Measurements from ENCODE around the gene COL26A1.

Gene COL26A1

GRCh38 chr7:101586078-101586905 is 223.6 kb downstream of the COL26A1 start (continued):
- TF ChIP-seq ZNF280D (tag by site-specific recombination; IDR thresholded peaks at IDR 0.05), result 0 out of 2 replicates have a peak, but pooled peaks have one; percentile 9
- TF ChIP-seq ZFP69B (tag by site-specific recombination; IDR thresholded peaks at IDR 0.05), result 0 out of 2 replicates have a peak, but pooled peaks have one; percentile 10
- TF ChIP-seq SETDB1 (IDR thresholded peaks at IDR 0.05; ENCODE audit: insufficient read length, low read length), result peak; percentile 31
- no peak for TF ChIP-seq KLF1 (tag by site-specific recombination; IDR thresholded peaks at IDR 0.05)
- no peak for TF ChIP-seq ZNF837 (tag by site-specific recombination; IDR thresholded peaks at IDR 0.05)
- peak; percentile 71 for TF ChIP-seq ZBTB17 (tag by site-specific recombination; IDR thresholded peaks at IDR 0.05)
- TF ChIP-seq ZNF610 (tag by site-specific recombination; IDR thresholded peaks at IDR 0.05; ENCODE audit: borderline replicate concordance), result 0 out of 2 replicates have a peak, but pooled peaks have one; percentile 26
- TF ChIP-seq ZBTB8A (tag by site-specific recombination; IDR thresholded peaks at IDR 0.05), result peak; percentile 71; the same call in 1 of the 2 replicates
- peak; percentile 63 for TF ChIP-seq ZNF335 (tag by site-specific recombination; conservative IDR thresholded peaks at IDR 0.05)
- TF ChIP-seq, protein P1, sequence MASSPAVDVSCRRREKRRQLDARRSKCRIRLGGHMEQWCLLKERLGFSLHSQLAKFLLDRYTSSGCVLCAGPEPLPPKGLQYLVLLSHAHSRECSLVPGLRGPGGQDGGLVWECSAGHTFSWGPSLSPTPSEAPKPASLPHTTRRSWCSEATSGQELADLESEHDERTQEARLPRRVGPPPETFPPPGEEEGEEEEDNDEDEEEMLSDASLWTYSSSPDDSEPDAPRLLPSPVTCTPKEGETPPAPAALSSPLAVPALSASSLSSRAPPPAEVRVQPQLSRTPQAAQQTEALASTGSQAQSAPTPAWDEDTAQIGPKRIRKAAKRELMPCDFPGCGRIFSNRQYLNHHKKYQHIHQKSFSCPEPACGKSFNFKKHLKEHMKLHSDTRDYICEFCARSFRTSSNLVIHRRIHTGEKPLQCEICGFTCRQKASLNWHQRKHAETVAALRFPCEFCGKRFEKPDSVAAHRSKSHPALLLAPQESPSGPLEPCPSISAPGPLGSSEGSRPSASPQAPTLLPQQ (tag by site-specific recombination; IDR thresholded peaks at IDR 0.05), result no peak
- TF ChIP-seq ZIC2 (tag by site-specific recombination; IDR thresholded peaks at IDR 0.05), result peak; percentile 96
- TF ChIP-seq ZFHX2 (tag by site-specific recombination; conservative IDR thresholded peaks at IDR 0.05), result peak; percentile 30; the same call in 1 of the 2 replicates
- TF ChIP-seq, protein P2, sequence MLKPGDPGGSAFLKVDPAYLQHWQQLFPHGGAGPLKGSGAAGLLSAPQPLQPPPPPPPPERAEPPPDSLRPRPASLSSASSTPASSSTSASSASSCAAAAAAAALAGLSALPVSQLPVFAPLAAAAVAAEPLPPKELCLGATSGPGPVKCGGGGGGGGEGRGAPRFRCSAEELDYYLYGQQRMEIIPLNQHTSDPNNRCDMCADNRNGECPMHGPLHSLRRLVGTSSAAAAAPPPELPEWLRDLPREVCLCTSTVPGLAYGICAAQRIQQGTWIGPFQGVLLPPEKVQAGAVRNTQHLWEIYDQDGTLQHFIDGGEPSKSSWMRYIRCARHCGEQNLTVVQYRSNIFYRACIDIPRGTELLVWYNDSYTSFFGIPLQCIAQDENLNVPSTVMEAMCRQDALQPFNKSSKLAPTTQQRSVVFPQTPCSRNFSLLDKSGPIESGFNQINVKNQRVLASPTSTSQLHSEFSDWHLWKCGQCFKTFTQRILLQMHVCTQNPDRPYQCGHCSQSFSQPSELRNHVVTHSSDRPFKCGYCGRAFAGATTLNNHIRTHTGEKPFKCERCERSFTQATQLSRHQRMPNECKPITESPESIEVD (tag by site-specific recombination; IDR thresholded peaks at IDR 0.05), result peak; percentile 82
- peak; percentile 76 for TF ChIP-seq ZNF843 (tag by site-specific recombination; IDR thresholded peaks at IDR 0.05)
- no peak for TF ChIP-seq ZNF266 (tag by site-specific recombination; IDR thresholded peaks at IDR 0.05; ENCODE audit: low read depth)
- no peak for TF ChIP-seq HOXD13 (CRISPR knock-in tag; IDR thresholded peaks at IDR 0.05; ENCODE audit: borderline replicate concordance)
- TF ChIP-seq ZNF138 (tag by site-specific recombination; IDR thresholded peaks at IDR 0.05; ENCODE audit: borderline replicate concordance), result no peak
- TF ChIP-seq BCL6B (tag by site-specific recombination; IDR thresholded peaks at IDR 0.05), result 0 out of 2 replicates have a peak, but pooled peaks have one; percentile 57
- TF ChIP-seq FEZF1 (tag by site-specific recombination; IDR thresholded peaks at IDR 0.05), result peak; percentile 77
- TF ChIP-seq ZNF302 (tag by site-specific recombination; IDR thresholded peaks at IDR 0.05; ENCODE audit: low read depth), result no peak
- TF ChIP-seq OSR2 (tag by site-specific recombination; IDR thresholded peaks at IDR 0.05), result 0 out of 2 replicates have a peak, but pooled peaks have one; percentile 9
- TF ChIP-seq GLIS1 (tag by site-specific recombination; IDR thresholded peaks at IDR 0.05), result peak; percentile 96
- TF ChIP-seq ZEB2 (tag by site-specific recombination; IDR thresholded peaks at IDR 0.05), result peak; percentile 59
- TF ChIP-seq, protein P3, sequence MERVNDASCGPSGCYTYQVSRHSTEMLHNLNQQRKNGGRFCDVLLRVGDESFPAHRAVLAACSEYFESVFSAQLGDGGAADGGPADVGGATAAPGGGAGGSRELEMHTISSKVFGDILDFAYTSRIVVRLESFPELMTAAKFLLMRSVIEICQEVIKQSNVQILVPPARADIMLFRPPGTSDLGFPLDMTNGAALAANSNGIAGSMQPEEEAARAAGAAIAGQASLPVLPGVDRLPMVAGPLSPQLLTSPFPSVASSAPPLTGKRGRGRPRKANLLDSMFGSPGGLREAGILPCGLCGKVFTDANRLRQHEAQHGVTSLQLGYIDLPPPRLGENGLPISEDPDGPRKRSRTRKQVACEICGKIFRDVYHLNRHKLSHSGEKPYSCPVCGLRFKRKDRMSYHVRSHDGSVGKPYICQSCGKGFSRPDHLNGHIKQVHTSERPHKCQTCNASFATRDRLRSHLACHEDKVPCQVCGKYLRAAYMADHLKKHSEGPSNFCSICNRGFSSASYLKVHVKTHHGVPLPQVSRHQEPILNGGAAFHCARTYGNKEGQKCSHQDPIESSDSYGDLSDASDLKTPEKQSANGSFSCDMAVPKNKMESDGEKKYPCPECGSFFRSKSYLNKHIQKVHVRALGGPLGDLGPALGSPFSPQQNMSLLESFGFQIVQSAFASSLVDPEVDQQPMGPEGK (tag by site-specific recombination; IDR thresholded peaks at IDR 0.05), result peak; percentile 63
